HEK293 (cell line): Measurements from ENCODE around the gene FAM221B.

Source experiments
- CTCF ChIA-PET: fragments of 350-600 bp; formaldehyde crosslinking; extraction: SDS; loops from one replicate; lab custom pipeline; 2021; ENCODE audit warnings: antibody characterized with exemption; lab: Yijun Ruan, JAX
- POLR2A ChIA-PET: fragments of 300-600 bp; formaldehyde crosslinking; extraction: SDS; loops from one replicate; lab custom pipeline; 2020; ENCODE audit warnings: antibody characterized with exemption, inconsistent platforms; lab: Yijun Ruan, JAX
- H3K27ac ChIP-seq: fragments of 200-500 bp; sonication (Bioruptor generic); 2 replicates; pipeline ENCODE4 v1.5.1; 2014; ENCODE audit warnings: low read depth, low read length, control low read depth, inconsistent platforms; ENCODE audit errors: extremely low read depth
- H3K36me3 ChIP-seq, 2 experiments: fragments of 200-500 bp in 1 of 2; sonication (Bioruptor generic) in 1 of 2; 1 replicate in 1 of 2; 2 replicates in 1 of 2; pipeline ENCODE4 v1.5.1; 2014 to 2017; ENCODE audit warnings: inconsistent platforms in 2 of 2, low read length in 2 of 2; ENCODE audit not compliant: control insufficient read depth in 2 of 2, insufficient read depth in 1 of 2
- H3K4me1 ChIP-seq: fragments of 200-500 bp; sonication (Bioruptor generic); 2 replicates; pipeline ENCODE4 v1.5.1; 2014; ENCODE audit warnings: mild to moderate bottlenecking, low read length, inconsistent platforms; ENCODE audit not compliant: control insufficient read depth, insufficient read depth
- H3K4me3 ChIP-seq: 2 replicates; pipeline ENCODE4 v1.5.1; 2011; ENCODE audit warnings: low read depth, mild to moderate bottlenecking, control low read depth, low read length, moderate library complexity
- H3K9me3 ChIP-seq: fragments of 200-500 bp; sonication (Bioruptor generic); 2 replicates; pipeline ENCODE4 v1.5.1; 2014; ENCODE audit warnings: low read depth, low read length, inconsistent platforms; ENCODE audit not compliant: control insufficient read depth, insufficient read depth
- FEZF1 ChIP-seq: fragments of 450-650 bp; formaldehyde crosslinking; IDR thresholded peaks from 2 replicates; pipeline ENCODE4 v1.5.1; 2016; ENCODE audit warnings: missing biosample characterization, missing genetic modification characterization
- GLIS1 ChIP-seq: fragments of 450-650 bp; formaldehyde crosslinking; IDR thresholded peaks from 2 replicates; pipeline ENCODE4 v1.5.1; 2016; ENCODE audit warnings: missing biosample characterization, missing genetic modification characterization
- IKZF3 ChIP-seq: fragments of 450-650 bp; IDR thresholded peaks from 2 replicates; pipeline ENCODE4 v1.5.0; 2018; ENCODE audit warnings: missing biosample characterization, mild to moderate bottlenecking, missing genetic modification characterization, moderate library complexity
- KLF10 ChIP-seq: fragments of 450-650 bp; IDR thresholded peaks from 2 replicates; pipeline ENCODE4 v1.5.1; 2018; ENCODE audit warnings: missing biosample characterization, mild to moderate bottlenecking, missing genetic modification characterization
- KLF9 ChIP-seq: fragments of 450-650 bp; formaldehyde crosslinking; IDR thresholded peaks from 2 replicates; pipeline ENCODE4 v1.5.1; 2016; ENCODE audit warnings: missing biosample characterization, missing genetic modification characterization, low read depth
- MYNN ChIP-seq: fragments of 450-650 bp; formaldehyde crosslinking; IDR thresholded peaks from 2 replicates; pipeline ENCODE4 v1.5.1; 2016; ENCODE audit warnings: missing biosample characterization, missing genetic modification characterization, borderline replicate concordance
- PRDM1 ChIP-seq: fragments of 450-650 bp; formaldehyde crosslinking; IDR thresholded peaks from 2 replicates; pipeline ENCODE4; 2016; ENCODE audit warnings: missing biosample characterization, missing genetic modification characterization
- SP3 ChIP-seq: fragments of 450-650 bp; formaldehyde crosslinking; IDR thresholded peaks from 2 replicates; pipeline ENCODE4 v1.5.1; 2016; ENCODE audit warnings: missing biosample characterization, missing genetic modification characterization
- YY1 ChIP-seq: fragments of 450-650 bp; formaldehyde crosslinking; IDR thresholded peaks from 2 replicates; pipeline ENCODE4 v1.5.1; 2018; ENCODE audit warnings: missing biosample characterization, missing genetic modification characterization
- YY2 ChIP-seq: fragments of 450-650 bp; formaldehyde crosslinking; IDR thresholded peaks from 2 replicates; pipeline ENCODE4 v1.5.1; 2016; ENCODE audit warnings: missing biosample characterization, missing genetic modification characterization
- ZFHX2 ChIP-seq: fragments of 450-650 bp; formaldehyde crosslinking; conservative IDR thresholded peaks from 2 replicates; pipeline ENCODE4 v1.5.1; 2016; ENCODE audit warnings: missing biosample characterization, missing genetic modification characterization
- ZNF174 ChIP-seq: fragments of 450-650 bp; formaldehyde crosslinking; IDR thresholded peaks from 2 replicates; pipeline ENCODE4 v1.5.0; 2017; ENCODE audit warnings: missing biosample characterization, mild to moderate bottlenecking, missing genetic modification characterization
- ZNF23 ChIP-seq: fragments of 450-650 bp; formaldehyde crosslinking; IDR thresholded peaks from 2 replicates; pipeline ENCODE4 v1.5.1; 2016; ENCODE audit warnings: missing biosample characterization, missing genetic modification characterization, borderline replicate concordance
- ZNF266 ChIP-seq: fragments of 450-650 bp; formaldehyde crosslinking; IDR thresholded peaks from 2 replicates; pipeline ENCODE4 v1.5.1; 2016; ENCODE audit warnings: missing biosample characterization, missing genetic modification characterization, low read depth
- ZNF350 ChIP-seq: fragments of 450-650 bp; formaldehyde crosslinking; IDR thresholded peaks from 2 replicates; pipeline ENCODE4 v1.5.0; 2017; ENCODE audit warnings: missing biosample characterization, mild to moderate bottlenecking, missing genetic modification characterization
- ZNF394 ChIP-seq: fragments of 450-650 bp; formaldehyde crosslinking; IDR thresholded peaks from 2 replicates; pipeline ENCODE4 v1.5.1; 2016; ENCODE audit warnings: missing biosample characterization, missing genetic modification characterization, mild to moderate bottlenecking, moderate library complexity, borderline replicate concordance
- ZNF423 ChIP-seq: fragments of 450-650 bp; formaldehyde crosslinking; IDR thresholded peaks from 2 replicates; pipeline ENCODE4 v1.5.1; 2016; ENCODE audit warnings: missing biosample characterization, missing genetic modification characterization
- ZNF426 ChIP-seq: fragments of 450-650 bp; formaldehyde crosslinking; IDR thresholded peaks from 2 replicates; pipeline ENCODE4 v1.5.1; 2017; ENCODE audit warnings: missing biosample characterization, missing genetic modification characterization, mild to moderate bottlenecking, inconsistent platforms, moderate library complexity
- ZNF571 ChIP-seq: fragments of 450-650 bp; formaldehyde crosslinking; IDR thresholded peaks from 2 replicates; pipeline ENCODE4 v1.5.0; 2017; ENCODE audit warnings: missing biosample characterization, missing genetic modification characterization
- ZNF660 ChIP-seq: fragments of 450-650 bp; IDR thresholded peaks from 2 replicates; pipeline ENCODE4 v1.5.1; 2018; ENCODE audit warnings: missing biosample characterization, mild to moderate bottlenecking, missing genetic modification characterization
- ZNF677 ChIP-seq: fragments of 450-650 bp; IDR thresholded peaks from 2 replicates; pipeline ENCODE4 v1.5.0; 2018; ENCODE audit warnings: missing biosample characterization, mild to moderate bottlenecking, missing genetic modification characterization, moderate library complexity
- TF ChIP-seq, protein P1 (sequence below): fragments of 450-650 bp; formaldehyde crosslinking; IDR thresholded peaks from 2 replicates; pipeline ENCODE4 v1.5.1; 2017; ENCODE audit warnings: missing biosample characterization, missing genetic modification characterization
- TF ChIP-seq, protein P2 (sequence below): fragments of 450-650 bp; formaldehyde crosslinking; IDR thresholded peaks from 2 replicates; pipeline ENCODE4 v1.5.1; 2016; ENCODE audit warnings: missing biosample characterization, missing genetic modification characterization
- TF ChIP-seq, protein P3 (sequence below): sonication (generic); formaldehyde crosslinking; IDR thresholded peaks from 2 replicates; pipeline ENCODE4 v1.8.1; 2022; ENCODE audit warnings: mild to moderate bottlenecking, moderate library complexity, missing genetic modification reagents
- TF ChIP-seq, protein P4 (sequence below): fragments of 450-650 bp; formaldehyde crosslinking; IDR thresholded peaks from 2 replicates; pipeline ENCODE4 v1.5.1; 2016; ENCODE audit warnings: missing biosample characterization, missing genetic modification characterization
- TF ChIP-seq, protein P5 (sequence below): fragments of 450-650 bp; formaldehyde crosslinking; IDR thresholded peaks from 2 replicates; pipeline ENCODE4 v1.5.1; 2017; ENCODE audit warnings: missing biosample characterization, missing genetic modification characterization
- TF ChIP-seq, protein P6 (sequence below): fragments of 450-650 bp; formaldehyde crosslinking; IDR thresholded peaks from 2 replicates; pipeline ENCODE4 v1.5.1; 2016; ENCODE audit warnings: missing biosample characterization, missing genetic modification characterization
- TF ChIP-seq, protein P7 (sequence below): fragments of 450-650 bp; formaldehyde crosslinking; IDR thresholded peaks from 2 replicates; pipeline ENCODE4 v1.5.1; 2016; ENCODE audit warnings: missing biosample characterization, missing genetic modification characterization

FAM221B gene

DNA sequence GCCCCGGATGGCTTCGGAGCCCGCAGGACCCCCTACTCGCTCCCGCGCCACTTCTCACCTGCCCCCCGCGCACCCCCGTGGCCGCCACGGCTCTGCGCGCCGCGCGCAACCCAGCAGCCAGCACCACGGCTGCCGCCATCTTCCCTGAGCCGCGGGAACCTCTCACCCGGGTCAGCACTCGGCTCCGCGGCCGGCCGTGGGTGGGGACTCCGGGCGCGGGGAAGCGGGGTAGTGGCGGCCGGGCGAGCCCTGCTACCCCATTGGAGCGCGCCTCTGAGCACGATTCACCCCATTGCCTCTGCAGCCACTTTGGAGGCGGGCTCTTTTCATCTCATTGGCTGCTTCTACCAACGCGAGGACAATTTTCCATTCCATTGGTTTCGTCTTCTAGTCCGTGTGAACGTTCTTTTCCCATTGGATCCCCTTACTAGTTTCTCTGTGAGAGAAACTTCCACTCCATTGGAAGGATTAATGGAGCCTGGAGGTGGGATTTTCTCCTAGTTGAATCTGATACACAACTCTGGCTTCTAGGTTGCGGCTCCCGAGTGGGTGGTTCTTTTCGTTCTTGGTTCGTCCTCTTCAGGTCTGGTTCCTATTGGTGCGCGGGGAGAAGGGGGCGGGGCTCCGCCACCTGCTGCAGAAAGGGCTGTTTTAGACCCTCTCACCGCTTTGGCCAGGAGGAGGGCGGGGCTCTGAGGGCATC, 13.5 kb downstream of the FAM221B start, which contains the start of gene HINT2:
Gene HINT2 (minus strand): TSS at position 202 of the 703 bp plus-strand sequence. CDS start 63 bp downstream, at position 139.
- POLR2A ChIA-PET, result interaction anchor here (0.7 to 3.1 kb wide), 13 partner anchors 11 to 376 kb away, joined by 3 to 13 read pairs (median 4); partner anchors contain the start of genes ARHGEF39, CCDC107, CLTA and FAM221B
- no peaks in the 10 kb centered on the region for H3K4me1 ChIP-seq
- CTCF ChIA-PET, result interaction anchor here (0.6 to 4.3 kb wide), 10 partner anchors 10 to 141 kb away, joined by 3 to 46 read pairs (median 6); no protein-coding TSS in a partner anchor
- TF ChIP-seq YY1 (tag by site-specific recombination), result peak; percentile 82
- TF ChIP-seq, protein P1, sequence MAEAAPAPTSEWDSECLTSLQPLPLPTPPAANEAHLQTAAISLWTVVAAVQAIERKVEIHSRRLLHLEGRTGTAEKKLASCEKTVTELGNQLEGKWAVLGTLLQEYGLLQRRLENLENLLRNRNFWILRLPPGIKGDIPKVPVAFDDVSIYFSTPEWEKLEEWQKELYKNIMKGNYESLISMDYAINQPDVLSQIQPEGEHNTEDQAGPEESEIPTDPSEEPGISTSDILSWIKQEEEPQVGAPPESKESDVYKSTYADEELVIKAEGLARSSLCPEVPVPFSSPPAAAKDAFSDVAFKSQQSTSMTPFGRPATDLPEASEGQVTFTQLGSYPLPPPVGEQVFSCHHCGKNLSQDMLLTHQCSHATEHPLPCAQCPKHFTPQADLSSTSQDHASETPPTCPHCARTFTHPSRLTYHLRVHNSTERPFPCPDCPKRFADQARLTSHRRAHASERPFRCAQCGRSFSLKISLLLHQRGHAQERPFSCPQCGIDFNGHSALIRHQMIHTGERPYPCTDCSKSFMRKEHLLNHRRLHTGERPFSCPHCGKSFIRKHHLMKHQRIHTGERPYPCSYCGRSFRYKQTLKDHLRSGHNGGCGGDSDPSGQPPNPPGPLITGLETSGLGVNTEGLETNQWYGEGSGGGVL (tag by site-specific recombination), result peak; percentile 26; the same call in 1 of the 2 replicates
- TF ChIP-seq ZNF426, result no peak
- no peak for TF ChIP-seq ZNF677 (tag by site-specific recombination)
- TF ChIP-seq ZNF660, result peak; percentile 53; the same call in 1 of the 2 replicates
- TF ChIP-seq KLF9 (tag by site-specific recombination), result peak; percentile 34; the same call in 1 of the 2 replicates
- TF ChIP-seq SP3 (tag by site-specific recombination), result peak; percentile 69
- peak; percentile 66 for TF ChIP-seq ZFHX2 (tag by site-specific recombination)
- TF ChIP-seq, protein P2, sequence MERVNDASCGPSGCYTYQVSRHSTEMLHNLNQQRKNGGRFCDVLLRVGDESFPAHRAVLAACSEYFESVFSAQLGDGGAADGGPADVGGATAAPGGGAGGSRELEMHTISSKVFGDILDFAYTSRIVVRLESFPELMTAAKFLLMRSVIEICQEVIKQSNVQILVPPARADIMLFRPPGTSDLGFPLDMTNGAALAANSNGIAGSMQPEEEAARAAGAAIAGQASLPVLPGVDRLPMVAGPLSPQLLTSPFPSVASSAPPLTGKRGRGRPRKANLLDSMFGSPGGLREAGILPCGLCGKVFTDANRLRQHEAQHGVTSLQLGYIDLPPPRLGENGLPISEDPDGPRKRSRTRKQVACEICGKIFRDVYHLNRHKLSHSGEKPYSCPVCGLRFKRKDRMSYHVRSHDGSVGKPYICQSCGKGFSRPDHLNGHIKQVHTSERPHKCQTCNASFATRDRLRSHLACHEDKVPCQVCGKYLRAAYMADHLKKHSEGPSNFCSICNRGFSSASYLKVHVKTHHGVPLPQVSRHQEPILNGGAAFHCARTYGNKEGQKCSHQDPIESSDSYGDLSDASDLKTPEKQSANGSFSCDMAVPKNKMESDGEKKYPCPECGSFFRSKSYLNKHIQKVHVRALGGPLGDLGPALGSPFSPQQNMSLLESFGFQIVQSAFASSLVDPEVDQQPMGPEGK, result 0 out of 2 replicates have a peak, but pooled peaks have one; percentile 28
- no peak for TF ChIP-seq MYNN (tag by site-specific recombination)
- TF ChIP-seq ZNF266, result no peak
- peak; percentile 86 for TF ChIP-seq PRDM1
- 0 out of 2 replicates have a peak, but pooled peaks have one; percentile 15 for TF ChIP-seq KLF10 (tag by site-specific recombination)
- no peak for TF ChIP-seq ZNF571
- TF ChIP-seq, protein P3, sequence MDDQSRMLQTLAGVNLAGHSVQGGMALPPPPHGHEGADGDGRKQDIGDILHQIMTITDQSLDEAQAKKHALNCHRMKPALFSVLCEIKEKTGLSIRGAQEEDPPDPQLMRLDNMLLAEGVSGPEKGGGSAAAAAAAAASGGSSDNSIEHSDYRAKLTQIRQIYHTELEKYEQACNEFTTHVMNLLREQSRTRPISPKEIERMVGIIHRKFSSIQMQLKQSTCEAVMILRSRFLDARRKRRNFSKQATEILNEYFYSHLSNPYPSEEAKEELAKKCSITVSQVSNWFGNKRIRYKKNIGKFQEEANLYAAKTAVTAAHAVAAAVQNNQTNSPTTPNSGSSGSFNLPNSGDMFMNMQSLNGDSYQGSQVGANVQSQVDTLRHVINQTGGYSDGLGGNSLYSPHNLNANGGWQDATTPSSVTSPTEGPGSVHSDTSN (CRISPR knock-in tag), result peak; percentile 27; the same call in 1 of the 2 replicates
- 0 out of 2 replicates have a peak, but pooled peaks have one; percentile 20 for TF ChIP-seq ZNF394 (tag by site-specific recombination)
- TF ChIP-seq YY2 (tag by site-specific recombination), result peak; percentile 84
- TF ChIP-seq, protein P4, sequence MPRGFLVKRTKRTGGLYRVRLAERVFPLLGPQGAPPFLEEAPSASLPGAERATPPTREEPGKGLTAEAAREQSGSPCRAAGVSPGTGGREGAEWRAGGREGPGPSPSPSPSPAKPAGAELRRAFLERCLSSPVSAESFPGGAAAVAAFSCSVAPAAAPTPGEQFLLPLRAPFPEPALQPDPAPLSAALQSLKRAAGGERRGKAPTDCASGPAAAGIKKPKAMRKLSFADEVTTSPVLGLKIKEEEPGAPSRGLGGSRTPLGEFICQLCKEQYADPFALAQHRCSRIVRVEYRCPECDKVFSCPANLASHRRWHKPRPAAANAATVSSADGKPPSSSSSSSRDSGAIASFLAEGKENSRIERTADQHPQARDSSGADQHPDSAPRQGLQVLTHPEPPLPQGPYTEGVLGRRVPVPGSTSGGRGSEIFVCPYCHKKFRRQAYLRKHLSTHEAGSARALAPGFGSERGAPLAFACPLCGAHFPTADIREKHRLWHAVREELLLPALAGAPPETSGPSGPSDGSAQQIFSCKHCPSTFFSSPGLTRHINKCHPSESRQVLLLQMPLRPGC (tag by site-specific recombination), result no peak
- peak; percentile 98 for TF ChIP-seq IKZF3
- no peak for TF ChIP-seq ZNF174
- TF ChIP-seq, protein P5, sequence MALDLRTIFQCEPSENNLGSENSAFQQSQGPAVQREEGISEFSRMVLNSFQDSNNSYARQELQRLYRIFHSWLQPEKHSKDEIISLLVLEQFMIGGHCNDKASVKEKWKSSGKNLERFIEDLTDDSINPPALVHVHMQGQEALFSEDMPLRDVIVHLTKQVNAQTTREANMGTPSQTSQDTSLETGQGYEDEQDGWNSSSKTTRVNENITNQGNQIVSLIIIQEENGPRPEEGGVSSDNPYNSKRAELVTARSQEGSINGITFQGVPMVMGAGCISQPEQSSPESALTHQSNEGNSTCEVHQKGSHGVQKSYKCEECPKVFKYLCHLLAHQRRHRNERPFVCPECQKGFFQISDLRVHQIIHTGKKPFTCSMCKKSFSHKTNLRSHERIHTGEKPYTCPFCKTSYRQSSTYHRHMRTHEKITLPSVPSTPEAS (tag by site-specific recombination), result no peak
- peak; percentile 24; the same call in 1 of the 2 replicates for TF ChIP-seq GLIS1 (tag by site-specific recombination)
- TF ChIP-seq, protein P6, sequence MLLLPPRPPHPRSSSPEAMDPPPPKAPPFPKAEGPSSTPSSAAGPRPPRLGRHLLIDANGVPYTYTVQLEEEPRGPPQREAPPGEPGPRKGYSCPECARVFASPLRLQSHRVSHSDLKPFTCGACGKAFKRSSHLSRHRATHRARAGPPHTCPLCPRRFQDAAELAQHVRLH (tag by site-specific recombination), result no peak
- TF ChIP-seq, protein P7, sequence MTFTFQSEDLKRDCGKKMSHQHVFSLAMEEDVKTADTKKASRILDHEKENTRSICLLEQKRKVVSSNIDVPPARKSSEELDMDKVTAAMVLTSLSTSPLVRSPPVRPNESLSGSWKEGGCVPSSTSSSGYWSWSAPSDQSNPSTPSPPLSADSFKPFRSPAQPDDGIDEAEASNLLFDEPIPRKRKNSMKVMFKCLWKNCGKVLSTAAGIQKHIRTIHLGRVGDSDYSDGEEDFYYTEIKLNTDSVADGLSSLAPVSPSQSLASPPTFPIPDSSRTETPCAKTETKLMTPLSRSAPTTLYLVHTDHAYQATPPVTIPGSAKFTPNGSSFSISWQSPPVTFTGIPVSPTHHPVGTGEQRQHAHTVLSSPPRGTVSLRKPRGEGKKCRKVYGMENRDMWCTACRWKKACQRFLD, result no peak
- TF ChIP-seq ZNF23 (tag by site-specific recombination), result no peak
- TF ChIP-seq ZNF350, result peak; percentile 88; the same call in 1 of the 2 replicates
- TF ChIP-seq ZNF423, result no peak
- no peak for TF ChIP-seq FEZF1 (tag by site-specific recombination)

More for the DNA sequence above, 13.5 kb downstream of the FAM221B start, which contains the start of gene HINT2:
- H3K27ac ChIP-seq, result peak within 1 kb of the TSS; percentile 78
- no peaks in the 10 kb centered on the region for H3K9me3 ChIP-seq
- peak within 1 kb of the TSS; percentile 76 for H3K4me3 ChIP-seq
- H3K36me3 ChIP-seq, result peaks cover 0 to 6% of the 10 kb centered on the region in 2 experiments; a peak in 1 of 3 replicates
